Measurements from ENCODE around the gene RAD51AP2. TPM values are rescaled to one million over a fixed set of nuclear protein-coding genes. Genes with fewer than 3 reads are reported as not detected.
A peak's percentile ranks its signal among the peaks of the same experiment; 100 is the strongest.

The RAD51AP2 gene
- total and polyA plus RNA-seq, 2 of the 13 experiments (the other 11 are each of a cell fraction or from before 2014, with no cell fraction given) = 0.11 to 0.12 TPM

GRCh38 chr2:17517481-17518211 is 594 bp downstream of the RAD51AP2 start (continued):
- TF ChIP-seq ZNF33B (CRISPR knock-in tag; IDR thresholded peaks at IDR 0.05) = 0 out of 2 replicates have a peak, but pooled peaks have one; percentile 25
- no peak for TF ChIP-seq ZNF567 (CRISPR knock-in tag; IDR thresholded peaks at IDR 0.05; ENCODE audit: borderline replicate concordance)
- no peak for TF ChIP-seq ZFP91 (CRISPR knock-in tag; IDR thresholded peaks at IDR 0.05; ENCODE audit: borderline replicate concordance)
- TF ChIP-seq PRDM10 (CRISPR knock-in tag; IDR thresholded peaks at IDR 0.05; ENCODE audit: low read depth) = no peak
- TF ChIP-seq POGK (CRISPR knock-in tag; conservative IDR thresholded peaks at IDR 0.05) = no peak
- no peak for TF ChIP-seq NR1H2 (CRISPR knock-in tag; IDR thresholded peaks at IDR 0.05; ENCODE audit: borderline replicate concordance, low read depth)
- TF ChIP-seq ZNF44 (CRISPR knock-in tag; IDR thresholded peaks at IDR 0.05) = no peak
- TF ChIP-seq ZNF605 (CRISPR knock-in tag; IDR thresholded peaks at IDR 0.05) = no peak
- TF ChIP-seq MED8 (CRISPR knock-in tag; IDR thresholded peaks at IDR 0.05; ENCODE audit: insufficient replicate concordance) = no peak
- TF ChIP-seq CBX2 (IDR thresholded peaks at IDR 0.05; ENCODE audit: low read depth, low read length) = peak; percentile 86; the same call in 1 of the 2 replicates
- no peak; the same call in 1 of the 2 replicates for TF ChIP-seq CBX2 (CRISPR knock-in tag; IDR thresholded peaks at IDR 0.05; ENCODE audit: low read depth)
- no peak for TF ChIP-seq ZBTB43 (CRISPR knock-in tag; conservative IDR thresholded peaks at IDR 0.05)
- no peak for TF ChIP-seq SETDB1 (CRISPR knock-in tag; IDR thresholded peaks at IDR 0.05; ENCODE audit: borderline replicate concordance)
- TF ChIP-seq ZFYVE20 (CRISPR knock-in tag; IDR thresholded peaks at IDR 0.05; ENCODE audit: borderline replicate concordance, low read depth) = no peak
- TF ChIP-seq ZFAT (CRISPR knock-in tag; conservative IDR thresholded peaks at IDR 0.05) = no peak
- no peak for TF ChIP-seq LCORL (IDR thresholded peaks at IDR 0.05)
- TF ChIP-seq LCORL (CRISPR knock-in tag; IDR thresholded peaks at IDR 0.05) = peak; percentile 31; the same call in 1 of the 2 replicates
- TF ChIP-seq, protein P1, sequence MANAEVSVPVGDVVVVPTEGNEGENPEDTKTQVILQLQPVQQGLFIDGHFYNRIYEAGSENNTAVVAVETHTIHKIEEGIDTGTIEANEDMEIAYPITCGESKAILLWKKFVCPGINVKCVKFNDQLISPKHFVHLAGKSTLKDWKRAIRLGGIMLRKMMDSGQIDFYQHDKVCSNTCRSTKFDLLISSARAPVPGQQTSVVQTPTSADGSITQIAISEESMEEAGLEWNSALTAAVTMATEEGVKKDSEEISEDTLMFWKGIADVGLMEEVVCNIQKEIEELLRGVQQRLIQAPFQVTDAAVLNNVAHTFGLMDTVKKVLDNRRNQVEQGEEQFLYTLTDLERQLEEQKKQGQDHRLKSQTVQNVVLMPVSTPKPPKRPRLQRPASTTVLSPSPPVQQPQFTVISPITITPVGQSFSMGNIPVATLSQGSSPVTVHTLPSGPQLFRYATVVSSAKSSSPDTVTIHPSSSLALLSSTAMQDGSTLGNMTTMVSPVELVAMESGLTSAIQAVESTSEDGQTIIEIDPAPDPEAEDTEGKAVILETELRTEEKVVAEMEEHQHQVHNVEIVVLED (CRISPR knock-in tag; IDR thresholded peaks at IDR 0.05; ENCODE audit: borderline replicate concordance) = peak; percentile 15; the same call in 1 of the 2 replicates

All from HepG2 (cell line).